Liver (tissue), 9 donors: ENCODE results near the gene SLC13A2. TPM values are rescaled to one million over a fixed set of nuclear protein-coding genes. Genes with fewer than 3 reads are reported as not detected.

Experiments used
- DNase-seq: peaks from one replicate; pipeline ENCODE4 v3.0.0-alpha.2; 2017; ENCODE audit warnings: low spot score
- H3K27ac ChIP-seq, 2 donors: one replicate each; pipeline ENCODE4 v1.7.0; 2013; ENCODE audit warnings: inconsistent platforms in 2 of 2, low read length in 2 of 2, control low read depth in 1 of 2, low read depth in 1 of 2, mild to moderate bottlenecking in 1 of 2
- H3K27me3 ChIP-seq, 4 donors: one replicate each; pipeline versions ENCODE4 v1.6.1 to v1.7.0; 2013; ENCODE audit warnings: low read length in 3 of 4, inconsistent platforms in 1 of 4, mild to moderate bottlenecking in 1 of 4, moderate library complexity in 1 of 4; ENCODE audit not compliant: control insufficient read depth in 4 of 4, insufficient read depth in 4 of 4
- H3K36me3 ChIP-seq, 4 donors: one replicate each; pipeline versions ENCODE4 v1.6.1 to v1.7.0; 2013; ENCODE audit warnings: low read length in 3 of 4, mild to moderate bottlenecking in 3 of 4, low read depth in 1 of 4, moderate library complexity in 1 of 4; ENCODE audit not compliant: control insufficient read depth in 4 of 4, insufficient read depth in 3 of 4
- H3K4me1 ChIP-seq, 4 donors: one replicate each; pipeline versions ENCODE4 v1.6.1 to v1.7.0; 2013; ENCODE audit warnings: low read length in 3 of 4, mild to moderate bottlenecking in 3 of 4, moderate library complexity in 1 of 4; ENCODE audit not compliant: control insufficient read depth in 4 of 4, insufficient read depth in 4 of 4
- H3K4me3 ChIP-seq, 3 donors: one replicate each; pipeline versions ENCODE4 v1.6.1 to v1.7.0; 2013; ENCODE audit warnings: low read length in 3 of 3, control low read depth in 1 of 3, low read depth in 1 of 3, mild to moderate bottlenecking in 1 of 3
- H3K9ac ChIP-seq, 2 donors: one replicate each; pipeline ENCODE4 v1.7.0; 2013; ENCODE audit warnings: low read length in 2 of 2, mild to moderate bottlenecking in 2 of 2, moderate library complexity in 2 of 2, control low read depth in 1 of 2, low read depth in 1 of 2
- H3K9me3 ChIP-seq, 4 donors: one replicate each; pipeline versions ENCODE4 v1.6.1 to v1.7.0; 2013; ENCODE audit warnings: low read length in 3 of 4; ENCODE audit not compliant: control insufficient read depth in 4 of 4
- ATF3 ChIP-seq: IDR thresholded peaks from 2 replicates; pipeline ENCODE4 v1.6.1; 2016; ENCODE audit warnings: antibody characterized with exemption
- EGR1 ChIP-seq, 2 donors: IDR thresholded peaks; 2 replicates each; pipeline ENCODE4 v1.6.1; 2016 to 2018; ENCODE audit warnings: antibody characterized with exemption in 2 of 2, low read depth in 2 of 2
- FOXA1 ChIP-seq: IDR thresholded peaks from 2 replicates; pipeline ENCODE4 v1.6.1; 2016; ENCODE audit warnings: antibody characterized with exemption
- FOXA2 ChIP-seq: IDR thresholded peaks from 2 replicates; pipeline ENCODE4 v1.6.1; 2016; ENCODE audit warnings: antibody characterized with exemption
- GABPA ChIP-seq, 2 donors: IDR thresholded peaks in 1 of 2; conservative IDR thresholded peaks in 1 of 2; 2 replicates each; pipeline ENCODE4 v1.6.1; 2016; ENCODE audit warnings: antibody characterized with exemption in 2 of 2, mild to moderate bottlenecking in 1 of 2, moderate library complexity in 1 of 2
- HNF4A ChIP-seq, 2 donors: conservative IDR thresholded peaks; 2 replicates each; pipeline ENCODE4 v1.6.1; 2016; ENCODE audit warnings: antibody characterized with exemption in 2 of 2, mild to moderate bottlenecking in 2 of 2
- HNF4G ChIP-seq: IDR thresholded peaks from 2 replicates; pipeline ENCODE4 v1.6.1; 2016; ENCODE audit warnings: antibody characterized with exemption
- JUND ChIP-seq, 2 donors: IDR thresholded peaks; 2 replicates each; pipeline ENCODE4 v1.6.1; 2016; ENCODE audit warnings: antibody characterized with exemption in 2 of 2
- MAX ChIP-seq: IDR thresholded peaks from 2 replicates; pipeline ENCODE4 v1.6.1; 2016; ENCODE audit warnings: antibody characterized with exemption
- NR2F2 ChIP-seq: IDR thresholded peaks from 2 replicates; pipeline ENCODE4 v1.6.1; 2016; ENCODE audit warnings: antibody characterized with exemption
- RAD21 ChIP-seq, 2 donors: IDR thresholded peaks; 2 replicates each; pipeline ENCODE4 v1.6.1; 2016; ENCODE audit warnings: antibody characterized with exemption in 2 of 2, mild to moderate bottlenecking in 2 of 2
- RXRA ChIP-seq, 2 donors: IDR thresholded peaks; 2 replicates each; pipeline ENCODE4 v1.6.1; 2017 to 2018; ENCODE audit warnings: antibody characterized with exemption in 2 of 2, mild to moderate bottlenecking in 1 of 2
- SP1 ChIP-seq: IDR thresholded peaks from 2 replicates; pipeline ENCODE4 v1.6.1; 2018; ENCODE audit warnings: antibody characterized with exemption, mild to moderate bottlenecking
- TAF1 ChIP-seq: conservative IDR thresholded peaks from 2 replicates; pipeline ENCODE4 v1.6.1; 2016; ENCODE audit warnings: antibody characterized with exemption, mild to moderate bottlenecking
- YY1 ChIP-seq: IDR thresholded peaks from 2 replicates; pipeline ENCODE4 v1.6.1; 2016; ENCODE audit warnings: antibody characterized with exemption, mild to moderate bottlenecking
- WGBS: extraction: QIAGEN DNeasy Blood & Tissue Kit; methylation state at CpG from one replicate; pipeline ENCODE4 v1.1.7; 2013; 5-methylcytosine and 5-hydroxymethylcytosine counted together
- polyA plus RNA-seq, 2 donors: library from polyadenylated mRNA; stranded (reverse) in 1 of 2; unstranded in 1 of 2; fragments of 200-250 nt in 1 of 2; fragments of >200 nt in 1 of 2; fragmentation: Nextera tagmentation in 1 of 2; extraction: Ambion mirVana in 1 of 2; gene quantifications; one replicate each; pipeline versions ENCODE4 v1.2.1 to v1.2.3, GENCODE V29; 2013 to 2015
- total RNA-seq, 2 donors: library from RNA; depleted of rRNA; stranded (reverse); fragments of >200 nt; gene quantifications; one replicate each; pipeline ENCODE4 v1.2.3, GENCODE V29; 2014
- TF ChIP-seq, protein P1 (sequence below): fragments of 150-350 bp; IDR thresholded peaks from 2 replicates; pipeline ENCODE4 v1.5.1; 2017; ENCODE audit warnings: improper control_type of control experiment, low read depth, low read length; ENCODE audit not compliant: missing input control
- TF ChIP-seq, protein P2 (sequence below): IDR thresholded peaks from 2 replicates; pipeline ENCODE4 v1.6.1; 2016; ENCODE audit warnings: antibody characterized with exemption
- TF ChIP-seq, protein P3 (sequence below): IDR thresholded peaks from 2 replicates; pipeline ENCODE4 v1.6.1; 2016; ENCODE audit warnings: antibody characterized with exemption, mild to moderate bottlenecking
- donor health status: healthy.
- donor health status: healthy.
- donor health status: healthy.
- donor health status: healthy.
- donor health status: healthy.

Gene SLC13A2
- total and polyA plus RNA-seq, 4 donors: 0.10 to 0.52 (median 0.36) TPM

GRCh38 chr17:28494445-28495188 lies 21.2 kb downstream of the SLC13A2 start:
- H3K36me3 ChIP-seq: no peaks in the 10 kb centered on the region
- H3K4me1 ChIP-seq: peaks cover 0 to 1% (median 0%) of the 10 kb centered on the region in 4 donors
- no peaks in the 10 kb centered on the region for H3K27me3 ChIP-seq
- no peak overlapping the region for H3K4me3 ChIP-seq
- no peak overlapping the region for H3K27ac ChIP-seq
- H3K9ac ChIP-seq: no peak overlapping the region
- no peaks in the 10 kb centered on the region for H3K9me3 ChIP-seq
- TF ChIP-seq RAD21 (IDR thresholded peaks at IDR 0.05): peak; percentile 90 to 97
- no peak for TF ChIP-seq YY1
- TF ChIP-seq, protein P1, sequence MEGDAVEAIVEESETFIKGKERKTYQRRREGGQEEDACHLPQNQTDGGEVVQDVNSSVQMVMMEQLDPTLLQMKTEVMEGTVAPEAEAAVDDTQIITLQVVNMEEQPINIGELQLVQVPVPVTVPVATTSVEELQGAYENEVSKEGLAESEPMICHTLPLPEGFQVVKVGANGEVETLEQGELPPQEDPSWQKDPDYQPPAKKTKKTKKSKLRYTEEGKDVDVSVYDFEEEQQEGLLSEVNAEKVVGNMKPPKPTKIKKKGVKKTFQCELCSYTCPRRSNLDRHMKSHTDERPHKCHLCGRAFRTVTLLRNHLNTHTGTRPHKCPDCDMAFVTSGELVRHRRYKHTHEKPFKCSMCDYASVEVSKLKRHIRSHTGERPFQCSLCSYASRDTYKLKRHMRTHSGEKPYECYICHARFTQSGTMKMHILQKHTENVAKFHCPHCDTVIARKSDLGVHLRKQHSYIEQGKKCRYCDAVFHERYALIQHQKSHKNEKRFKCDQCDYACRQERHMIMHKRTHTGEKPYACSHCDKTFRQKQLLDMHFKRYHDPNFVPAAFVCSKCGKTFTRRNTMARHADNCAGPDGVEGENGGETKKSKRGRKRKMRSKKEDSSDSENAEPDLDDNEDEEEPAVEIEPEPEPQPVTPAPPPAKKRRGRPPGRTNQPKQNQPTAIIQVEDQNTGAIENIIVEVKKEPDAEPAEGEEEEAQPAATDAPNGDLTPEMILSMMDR: peak; percentile 88
- WGBS: 43% methylated on average over 15 of the region's 15 CpGs
- DNase-seq: peak; percentile 86

- TF ChIP-seq EGR1 (IDR thresholded peaks at IDR 0.05; ENCODE audit: low read depth in 2 of 2) (no peak), HNF4A (conservative IDR thresholded peaks at IDR 0.05) (no peak), GABPA (IDR thresholded peaks at IDR 0.05 in 1 of 2, conservative IDR thresholded peaks at IDR 0.05 in 1 of 2) (no peak), NR2F2 (no peak), FOXA2 (no peak), ATF3 (no peak), HNF4G (no peak), TAF1 (no peak), FOXA1 (no peak), YY1 (no peak), SP1 (no peak), RXRA (IDR thresholded peaks at IDR 0.05) (no peak), MAX (no peak), RAD21 (IDR thresholded peaks at IDR 0.05) (no peak), JUND (IDR thresholded peaks at IDR 0.05) (no peak)
- TF ChIP-seq, protein P1: no peak
- TF ChIP-seq, protein P2, sequence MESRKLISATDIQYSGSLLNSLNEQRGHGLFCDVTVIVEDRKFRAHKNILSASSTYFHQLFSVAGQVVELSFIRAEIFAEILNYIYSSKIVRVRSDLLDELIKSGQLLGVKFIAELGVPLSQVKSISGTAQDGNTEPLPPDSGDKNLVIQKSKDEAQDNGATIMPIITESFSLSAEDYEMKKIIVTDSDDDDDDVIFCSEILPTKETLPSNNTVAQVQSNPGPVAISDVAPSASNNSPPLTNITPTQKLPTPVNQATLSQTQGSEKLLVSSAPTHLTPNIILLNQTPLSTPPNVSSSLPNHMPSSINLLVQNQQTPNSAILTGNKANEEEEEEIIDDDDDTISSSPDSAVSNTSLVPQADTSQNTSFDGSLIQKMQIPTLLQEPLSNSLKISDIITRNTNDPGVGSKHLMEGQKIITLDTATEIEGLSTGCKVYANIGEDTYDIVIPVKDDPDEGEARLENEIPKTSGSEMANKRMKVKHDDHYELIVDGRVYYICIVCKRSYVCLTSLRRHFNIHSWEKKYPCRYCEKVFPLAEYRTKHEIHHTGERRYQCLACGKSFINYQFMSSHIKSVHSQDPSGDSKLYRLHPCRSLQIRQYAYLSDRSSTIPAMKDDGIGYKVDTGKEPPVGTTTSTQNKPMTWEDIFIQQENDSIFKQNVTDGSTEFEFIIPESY: no peak
- TF ChIP-seq, protein P3, sequence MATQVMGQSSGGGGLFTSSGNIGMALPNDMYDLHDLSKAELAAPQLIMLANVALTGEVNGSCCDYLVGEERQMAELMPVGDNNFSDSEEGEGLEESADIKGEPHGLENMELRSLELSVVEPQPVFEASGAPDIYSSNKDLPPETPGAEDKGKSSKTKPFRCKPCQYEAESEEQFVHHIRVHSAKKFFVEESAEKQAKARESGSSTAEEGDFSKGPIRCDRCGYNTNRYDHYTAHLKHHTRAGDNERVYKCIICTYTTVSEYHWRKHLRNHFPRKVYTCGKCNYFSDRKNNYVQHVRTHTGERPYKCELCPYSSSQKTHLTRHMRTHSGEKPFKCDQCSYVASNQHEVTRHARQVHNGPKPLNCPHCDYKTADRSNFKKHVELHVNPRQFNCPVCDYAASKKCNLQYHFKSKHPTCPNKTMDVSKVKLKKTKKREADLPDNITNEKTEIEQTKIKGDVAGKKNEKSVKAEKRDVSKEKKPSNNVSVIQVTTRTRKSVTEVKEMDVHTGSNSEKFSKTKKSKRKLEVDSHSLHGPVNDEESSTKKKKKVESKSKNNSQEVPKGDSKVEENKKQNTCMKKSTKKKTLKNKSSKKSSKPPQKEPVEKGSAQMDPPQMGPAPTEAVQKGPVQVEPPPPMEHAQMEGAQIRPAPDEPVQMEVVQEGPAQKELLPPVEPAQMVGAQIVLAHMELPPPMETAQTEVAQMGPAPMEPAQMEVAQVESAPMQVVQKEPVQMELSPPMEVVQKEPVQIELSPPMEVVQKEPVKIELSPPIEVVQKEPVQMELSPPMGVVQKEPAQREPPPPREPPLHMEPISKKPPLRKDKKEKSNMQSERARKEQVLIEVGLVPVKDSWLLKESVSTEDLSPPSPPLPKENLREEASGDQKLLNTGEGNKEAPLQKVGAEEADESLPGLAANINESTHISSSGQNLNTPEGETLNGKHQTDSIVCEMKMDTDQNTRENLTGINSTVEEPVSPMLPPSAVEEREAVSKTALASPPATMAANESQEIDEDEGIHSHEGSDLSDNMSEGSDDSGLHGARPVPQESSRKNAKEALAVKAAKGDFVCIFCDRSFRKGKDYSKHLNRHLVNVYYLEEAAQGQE: no peak
- Histone ChIP-seq H3K27me3 (no peaks in the 10 kb centered on the region), H3K9me3 (no peaks in the 10 kb centered on the region), H3K4me1 (no peaks in the 10 kb centered on the region), H3K4me3 (no peak overlapping the region), H3K36me3 (no peaks in the 10 kb centered on the region), H3K9ac (no peak overlapping the region), H3K27ac (no peak overlapping the region)
- DNase-seq: no peak
- 94% methylated on average over 8 of the region's 8 CpGs for WGBS
Observed at GRCh38 chr17:28495635-28496034, 22.2 kb downstream of the SLC13A2 start.
